Daoy (cell line): Measurements from ENCODE around the gene STK24. TPM values are rescaled to one million over a fixed set of nuclear protein-coding genes. Genes with fewer than 3 reads are reported as not detected.
A peak's percentile ranks its signal among the peaks of the same experiment; 100 is the strongest.

Experiments used
- DNase-seq: peaks from one replicate; pipeline ENCODE4 v3.0.0-alpha.2; 2015; ENCODE audit warnings: low read depth
- total RNA-seq: library from RNA; depleted of rRNA; stranded (reverse); fragments of >200 nt; shearing (Covaris generic); gene quantifications from 2 replicates; pipeline ENCODE4 v1.2.3, GENCODE V29; 2014

STK24 gene
- total RNA-seq, 1 experiment from 2014 or later, result 62.6 TPM

DNA sequence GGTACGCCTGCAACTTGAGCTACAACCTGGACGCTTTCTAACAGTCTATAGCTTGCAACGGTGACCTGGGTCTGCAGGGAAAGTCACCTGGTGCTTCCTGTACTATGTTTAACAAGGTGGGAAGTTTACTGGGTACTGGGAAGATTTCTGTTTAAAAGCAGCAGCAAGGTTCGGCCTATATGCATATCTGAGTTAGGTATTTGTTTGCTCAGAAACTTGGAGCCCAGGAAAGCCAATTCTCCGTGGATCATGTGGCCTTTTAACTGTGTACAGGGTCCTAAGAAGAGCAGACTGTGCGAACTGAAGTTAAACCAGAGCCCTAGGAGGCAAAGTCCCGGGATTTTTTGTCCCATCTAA is 103.1 kb downstream of the STK24 start:
- no peak for DNase-seq

GRCh38 chr13:98473135-98473787 is 103.6 kb downstream of the STK24 start:
- no peak for DNase-seq

GRCh38 chr13:98471934-98472333 is 105.0 kb downstream of the STK24 start:
- DNase-seq, result no peak

DNA sequence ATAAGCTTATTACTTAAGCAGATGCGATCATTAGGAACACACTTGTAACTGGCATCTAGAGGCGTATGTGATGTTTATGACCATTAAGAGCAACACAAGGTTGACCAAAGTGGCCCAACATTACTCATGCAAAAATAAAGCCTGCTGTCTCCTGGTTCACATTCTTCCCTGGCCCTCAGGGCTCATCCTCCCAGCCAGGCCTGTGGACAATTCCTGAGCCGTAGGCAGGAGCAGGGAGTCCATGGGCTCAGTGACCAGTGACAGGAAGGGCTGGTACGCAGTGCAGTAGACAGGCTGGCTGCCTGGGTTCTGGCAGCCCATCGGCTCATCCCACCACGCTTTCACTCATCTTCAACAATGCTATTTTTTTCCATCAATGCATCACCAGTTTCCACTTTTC is 106.0 kb downstream of the STK24 start:
- DNase-seq, result no peak

- DNase-seq, result no peak
Observed at GRCh38 chr13:98468929-98469328, 108.0 kb downstream of the STK24 start.

DNA sequence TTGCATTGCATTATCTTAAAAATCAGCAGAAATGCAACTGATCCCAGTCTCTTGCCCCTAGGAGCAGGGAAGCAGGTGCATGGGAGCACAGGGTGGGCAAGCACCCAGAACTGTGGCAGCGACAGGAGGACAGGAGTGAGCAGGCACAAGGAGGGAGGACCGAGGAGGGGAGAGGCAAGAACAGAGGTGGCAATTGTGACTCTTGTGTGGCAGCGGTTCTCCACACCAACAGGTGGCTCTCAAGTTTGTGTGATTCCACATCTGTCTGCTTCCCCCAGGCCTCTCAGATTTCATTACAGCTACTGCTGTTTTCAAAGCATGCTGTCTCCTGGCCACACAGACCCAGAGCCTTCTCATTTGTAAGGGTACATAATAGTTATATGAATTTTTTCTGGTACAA is 108.5 kb downstream of the STK24 start:
- no peak for DNase-seq

DNA sequence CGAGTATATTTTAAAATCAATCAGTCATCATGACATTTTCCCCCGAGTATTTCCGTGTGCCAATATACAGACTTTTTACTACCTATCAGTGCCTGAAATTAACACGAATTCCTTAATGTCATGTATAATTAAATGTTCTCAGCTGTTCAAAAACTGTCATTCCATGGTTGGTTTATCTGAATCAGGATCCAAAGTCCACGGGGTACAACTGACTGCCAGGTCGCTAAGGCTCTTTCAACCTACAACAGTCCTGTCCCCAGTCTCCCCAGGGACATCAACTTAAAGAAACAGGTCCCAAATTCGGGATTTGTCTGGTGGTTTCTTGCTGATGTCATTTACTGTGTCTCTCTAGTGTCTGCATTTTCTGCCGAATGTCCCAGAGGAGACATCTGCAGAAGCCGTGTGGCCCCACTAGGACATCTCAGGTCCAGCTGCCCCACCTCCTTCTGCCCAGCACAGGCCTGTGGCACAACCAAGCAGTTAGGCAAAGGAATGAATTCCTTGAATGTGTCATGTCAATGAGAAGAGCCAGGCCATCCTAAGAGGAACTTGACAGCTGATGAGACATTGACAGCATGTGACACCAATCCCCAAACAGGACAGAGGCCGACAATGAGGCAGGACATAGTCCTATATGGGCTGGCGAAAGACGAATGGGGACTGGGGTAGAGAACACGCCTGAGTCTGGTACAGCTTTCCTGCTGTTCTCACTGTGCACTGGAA is 109.5 kb downstream of the STK24 start:
- no peak for DNase-seq

GRCh38 chr13:98466634-98467236 is 110.2 kb downstream of the STK24 start:
- peak; percentile 47 for DNase-seq

GRCh38 chr13:98462946-98463345 is 114.0 kb downstream of the STK24 start:
- DNase-seq, result no peak

DNA sequence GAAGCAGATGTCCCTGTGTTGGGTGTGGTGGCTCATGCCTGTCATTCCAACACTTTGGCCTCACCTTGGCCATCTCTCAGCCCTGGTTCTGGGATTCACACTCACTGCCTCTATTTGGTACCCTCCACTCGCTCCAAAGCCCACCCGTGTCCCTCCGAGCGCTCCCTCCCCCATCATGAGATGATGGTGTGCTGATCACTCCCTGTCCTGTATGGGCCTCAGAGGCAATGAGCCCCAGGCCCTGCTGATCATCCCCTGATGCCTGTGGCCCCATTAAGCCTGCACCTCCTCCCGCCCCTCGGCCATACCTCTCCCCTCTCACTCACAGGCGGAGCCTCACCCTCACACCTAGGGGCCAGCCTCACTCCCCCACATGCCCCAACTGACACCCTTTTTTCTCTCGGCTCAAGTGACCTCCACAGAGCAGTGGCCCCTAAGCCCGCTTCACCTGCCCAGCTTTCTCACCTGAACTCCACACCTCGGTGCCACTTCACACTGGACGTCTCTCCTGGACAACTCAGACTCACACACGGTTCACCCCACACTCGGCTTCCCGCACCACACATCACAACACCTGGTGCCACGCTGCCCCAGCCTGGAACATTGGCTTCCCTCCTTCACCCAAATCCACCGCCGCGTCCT is 114.5 kb downstream of the STK24 start:
- no peak for DNase-seq

DNA sequence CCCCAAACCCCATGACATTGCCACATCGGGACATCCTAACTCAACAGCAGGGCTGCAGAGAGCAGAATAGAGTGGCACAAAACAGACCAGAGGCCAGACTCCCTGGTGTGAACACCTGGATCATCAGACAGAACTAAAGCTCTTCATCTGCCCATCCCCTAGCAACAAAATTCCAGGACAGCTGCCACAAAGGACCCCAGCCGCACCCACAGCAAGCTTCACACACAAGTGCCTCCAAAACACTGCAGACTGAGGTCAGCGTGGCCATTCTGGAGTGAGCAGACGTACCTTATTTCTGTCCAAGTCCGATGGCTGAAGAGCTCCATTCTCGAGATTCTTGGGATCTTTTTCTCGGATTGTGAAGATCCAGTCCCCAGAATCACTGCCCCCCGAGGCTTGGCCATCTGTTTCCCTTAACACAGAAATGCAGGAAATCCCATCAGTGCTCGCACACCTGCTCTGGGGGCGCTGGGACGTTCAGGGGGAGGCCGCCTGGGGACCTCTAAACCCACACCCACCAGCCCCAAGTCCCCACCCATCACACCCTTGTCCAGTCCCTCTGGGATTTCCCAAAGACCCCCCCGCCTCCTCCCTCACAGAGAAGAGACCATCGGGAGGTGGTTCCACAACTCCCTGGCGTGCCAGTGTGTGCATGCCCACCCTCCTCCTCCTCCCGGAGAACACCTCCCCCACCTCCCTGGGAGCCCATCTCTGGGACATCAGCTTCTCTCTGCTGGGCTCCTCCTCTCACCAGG is 115.2 kb downstream of the STK24 start:
- DNase-seq, result no peak

GRCh38 chr13:98460516-98460915 is 116.4 kb downstream of the STK24 start:
- no peak for DNase-seq

DNA sequence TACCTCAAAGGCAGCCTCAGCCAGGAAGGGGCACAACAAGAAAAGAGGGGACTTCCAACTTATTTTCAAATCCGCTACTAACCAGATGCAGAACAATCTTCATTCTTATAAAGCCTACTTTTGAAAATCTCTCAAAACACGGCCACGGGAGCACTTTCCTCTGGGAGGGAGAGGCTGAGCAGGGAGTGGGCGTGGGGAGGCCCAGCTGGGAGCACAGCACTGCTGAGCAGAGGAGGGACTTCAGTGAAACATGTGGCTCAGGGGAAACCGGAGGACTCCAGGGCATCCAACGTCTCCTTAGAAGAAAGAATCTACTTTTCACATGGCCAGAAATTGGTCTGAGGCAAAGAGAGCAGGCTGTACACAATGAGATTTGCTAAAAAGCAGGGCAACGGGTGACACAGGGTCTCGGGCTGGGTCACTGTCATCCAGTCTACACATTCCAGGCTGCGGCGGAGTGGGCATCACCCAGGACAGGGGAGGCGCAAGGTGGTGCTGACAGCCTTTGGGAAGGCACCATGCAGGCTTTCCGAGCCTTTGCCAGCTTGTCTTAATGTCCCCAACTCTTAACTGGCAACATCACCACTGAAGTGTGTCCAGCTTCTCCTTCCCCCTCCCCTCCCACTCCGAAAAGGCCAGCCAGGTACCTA is 117.1 kb downstream of the STK24 start:
- DNase-seq, result no peak

- no peak for DNase-seq
Observed at GRCh38 chr13:98459171-98459681, 117.7 kb downstream of the STK24 start.

DNA sequence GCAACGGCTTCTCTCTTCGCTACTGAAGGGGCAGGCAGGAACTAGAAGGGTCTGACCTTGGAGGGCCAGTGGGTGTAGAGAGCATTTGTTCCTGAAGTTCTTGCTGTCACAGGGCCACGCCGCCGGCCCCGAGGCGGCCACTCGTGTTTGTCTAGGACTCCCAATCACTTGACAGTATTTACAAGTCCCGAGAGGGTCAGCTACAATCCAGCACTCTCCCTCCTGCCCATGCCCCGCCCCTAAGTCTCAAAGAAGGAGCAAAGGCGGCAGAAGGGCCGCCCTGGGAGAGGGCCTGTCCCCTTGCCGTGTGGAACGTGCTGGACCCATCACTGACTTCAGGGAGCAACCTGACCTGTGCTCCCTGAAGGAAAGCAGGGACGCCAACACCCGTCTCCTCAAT is 118.5 kb downstream of the STK24 start:
- no peak for DNase-seq

GRCh38 chr13:98457053-98457452 is 119.9 kb downstream of the STK24 start:
- DNase-seq, result no peak

- no peak for DNase-seq
Observed at GRCh38 chr13:98456413-98456845, 120.5 kb downstream of the STK24 start.

- DNase-seq, result no peak
Observed at GRCh38 chr13:98454389-98454881, 122.5 kb downstream of the STK24 start.

GRCh38 chr13:98452851-98453843 is 123.8 kb downstream of the STK24 start:
- DNase-seq, result no peak
